ENCODE data around the gene MMP25.

GRCh38 chr16:3030222-3031212 lies 15.8 kb upstream of the MMP25 start:
- TF ChIP-seq CTCF (conservative IDR thresholded peaks at IDR 0.05; ENCODE audit: low read length) (no peak), EZH2phosphoT487 (IDR thresholded peaks at IDR 0.05; ENCODE audit: borderline replicate concordance) (no peak)
